ENCODE data around the gene CBR3.

The CBR3 gene

GRCh38 chr21:36120304-36120888 lies 14.5 kb upstream of the CBR3 start:
- no peak for DNase-seq (ENCODE audit: low read depth)
- TF ChIP-seq CTCF (IDR thresholded peaks at IDR 0.05; ENCODE audit: low read depth, low read length, missing control alignments) = no peak
- no peak overlapping the region for H3K4me3 ChIP-seq (ENCODE audit: low read depth, low read length)

GRCh38 chr21:36122977-36123376 lies 11.9 kb upstream of the CBR3 start:
- no peak overlapping the region for H3K4me3 ChIP-seq (ENCODE audit: low read depth, low read length)
- DNase-seq (ENCODE audit: low read depth) = no peak
- TF ChIP-seq CTCF (IDR thresholded peaks at IDR 0.05; ENCODE audit: low read depth, low read length, missing control alignments) = peak; percentile 31

GRCh38 chr21:36124395-36124794 lies 10.5 kb upstream of the CBR3 start:
- no peak overlapping the region for H3K4me3 ChIP-seq (ENCODE audit: low read depth, low read length)
- no peak for TF ChIP-seq CTCF (IDR thresholded peaks at IDR 0.05; ENCODE audit: low read depth, low read length, missing control alignments)
- DNase-seq (ENCODE audit: low read depth) = no peak

GRCh38 chr21:36125512-36126207 lies 9.2 kb upstream of the CBR3 start:
- no peak for DNase-seq (ENCODE audit: low read depth)

GRCh38 chr21:36126208-36126565 lies 8.7 kb upstream of the CBR3 start:
- no peak for TF ChIP-seq CTCF (IDR thresholded peaks at IDR 0.05; ENCODE audit: low read depth, low read length, missing control alignments)
- no peak for DNase-seq (ENCODE audit: low read depth)
- no peak overlapping the region for H3K4me3 ChIP-seq (ENCODE audit: low read depth, low read length)

More at GRCh38 chr21:36125512-36126207, 9.2 kb upstream of the CBR3 start:
- TF ChIP-seq CTCF (IDR thresholded peaks at IDR 0.05; ENCODE audit: low read depth, low read length, missing control alignments) = peak; percentile 93
- H3K4me3 ChIP-seq (ENCODE audit: low read depth, low read length) = no peak overlapping the region

- no peak for TF ChIP-seq CTCF (IDR thresholded peaks at IDR 0.05; ENCODE audit: low read depth, low read length, missing control alignments)
- DNase-seq (ENCODE audit: low read depth) = no peak
- H3K4me3 ChIP-seq (ENCODE audit: low read depth, low read length) = no peak overlapping the region
These were observed 8.2 kb upstream of the CBR3 start for GRCh38 chr21:36126621-36127110.
